BLaER1 treated with 17β-estradiol and CSF1 and Interleukin-3, amounts not matched to agents 10 nM and 100 nM (cell line): ENCODE data around the gene MAD2L2.

Experiments used
- H3K27ac ChIP-seq, 11 experiments: shearing (Covaris generic); formaldehyde crosslinking; 2 replicates each; pipeline ENCODE4 v1.8.1; 2022
- H3K27me3 ChIP-seq, 11 experiments: shearing (Covaris generic); formaldehyde crosslinking; 2 replicates each; pipeline ENCODE4 v1.8.1; 2022
- H3K36me3 ChIP-seq, 11 experiments: shearing (Covaris generic); formaldehyde crosslinking; 2 replicates each; pipeline ENCODE4 v1.8.1; 2022
- H3K4me1 ChIP-seq, 10 experiments: shearing (Covaris generic); formaldehyde crosslinking; 2 replicates each; pipeline ENCODE4 v1.8.1; 2022
- H3K4me2 ChIP-seq, 11 experiments: shearing (Covaris generic); formaldehyde crosslinking; 2 replicates each; pipeline ENCODE4 v1.8.1; 2022
- H3K4me3 ChIP-seq, 10 experiments: shearing (Covaris generic); formaldehyde crosslinking; 2 replicates each; pipeline ENCODE4 v1.8.1; 2022
- H3K9ac ChIP-seq, 11 experiments: shearing (Covaris generic); formaldehyde crosslinking; 2 replicates each; pipeline ENCODE4 v1.8.1; 2022
- H3K9me3 ChIP-seq, 11 experiments: shearing (Covaris generic); formaldehyde crosslinking; replicated peaks in 1 of 11; 2 replicates each; pipeline ENCODE4 v1.8.1; 2022
- H4K20me1 ChIP-seq, 11 experiments: shearing (Covaris generic); formaldehyde crosslinking; 2 replicates each; pipeline ENCODE4 v1.8.1; 2022
- Cebpa-rat ChIP-seq, 11 experiments: shearing (Covaris generic); IDR thresholded peaks; 2 replicates each; pipeline ENCODE4 v1.8.1; 2022

Gene MAD2L2

GRCh38 chr1:11711490-11711889 lies 30.5 kb upstream of the MAD2L2 start:
- no peak overlapping the region for H3K4me3 ChIP-seq
- 0 out of 22 replicates have a peak overlapping the region, but pooled peaks of 1 of the 11 experiments have one; percentile 24 for H3K9ac ChIP-seq
- H3K4me2 ChIP-seq = no peak overlapping the region
- peaks cover 14 to 31% (median 30%) of the 10 kb centered on the region in 10 experiments for H3K4me1 ChIP-seq
- H3K27me3 ChIP-seq = no peaks in the 10 kb centered on the region
- no peak overlapping the region for H3K27ac ChIP-seq
- H3K9me3 ChIP-seq = no peaks in the 10 kb centered on the region
- TF ChIP-seq Cebpa-rat (IDR thresholded peaks at IDR 0.05) = no peak
- peaks cover 0 to 96% (median 83%) of the 10 kb centered on the region in 11 experiments; a peak in 18 of 22 replicates for H3K36me3 ChIP-seq
- peaks cover 0 to 39% (median 22%) of the 10 kb centered on the region in 11 experiments; a peak in 15 of 22 replicates for H4K20me1 ChIP-seq

- H4K20me1 ChIP-seq = peaks cover 0 to 67% (median 49%) of the 10 kb centered on the region in 11 experiments; a peak in 18 of 22 replicates
- peak overlapping the region in 7 of 11 experiments; percentile 32 to 73 (median 53); a peak in 9 of 22 replicates for H3K9ac ChIP-seq
- H3K27ac ChIP-seq = peak overlapping the region in 8 of 11 experiments; percentile 21 to 81 (median 69); a peak in 16 of 22 replicates
- no peaks in the 10 kb centered on the region for H3K27me3 ChIP-seq
- peak overlapping the region; percentile 55 to 97 (median 92) for H3K4me2 ChIP-seq
- peaks cover 0 to 79% (median 61%) of the 10 kb centered on the region in 11 experiments; a peak in 18 of 22 replicates for H3K36me3 ChIP-seq
- peaks cover 30 to 59% (median 57%) of the 10 kb centered on the region in 10 experiments for H3K4me1 ChIP-seq
- H3K9me3 ChIP-seq = no peaks in the 10 kb centered on the region
- peak in 3 of 11 experiments; percentile 40 to 65 (median 42); a peak in 4 of 22 replicates for TF ChIP-seq Cebpa-rat (IDR thresholded peaks at IDR 0.05)
- no peak overlapping the region for H3K4me3 ChIP-seq
These were observed 27.8 kb upstream of the MAD2L2 start for GRCh38 chr1:11708554-11709350.

GRCh38 chr1:11707621-11708276 lies 26.8 kb upstream of the MAD2L2 start:
- peaks cover 0 to 72% (median 51%) of the 10 kb centered on the region in 11 experiments; a peak in 18 of 22 replicates for H3K36me3 ChIP-seq
- no peak for TF ChIP-seq Cebpa-rat (IDR thresholded peaks at IDR 0.05)
- peak overlapping the region in 9 of 11 experiments; percentile 21 to 81 (median 65); a peak in 17 of 22 replicates for H3K27ac ChIP-seq
- H3K4me3 ChIP-seq = peak overlapping the region in 2 of 10 experiments; percentile 9 to 21; a peak in 2 of 20 replicates
- no peaks in the 10 kb centered on the region for H3K9me3 ChIP-seq
- H4K20me1 ChIP-seq = peaks cover 0 to 77% (median 59%) of the 10 kb centered on the region in 11 experiments; a peak in 18 of 22 replicates
- H3K4me1 ChIP-seq = peaks cover 40 to 69% (median 67%) of the 10 kb centered on the region in 10 experiments
- H3K27me3 ChIP-seq = no peaks in the 10 kb centered on the region
- peak overlapping the region in 10 of 11 experiments; percentile 1 to 73 (median 40); a peak in 16 of 22 replicates for H3K9ac ChIP-seq
- H3K4me2 ChIP-seq = peak overlapping the region; percentile 55 to 97 (median 92)

GRCh38 chr1:11706292-11706691 lies 25.3 kb upstream of the MAD2L2 start:
- Histone ChIP-seq H3K27ac (peak overlapping the region in 6 of 11 experiments; percentile 4 to 76 (median 60); a peak in 9 of 22 replicates), H3K4me2 (peak overlapping the region in 9 of 11 experiments; percentile 85 to 97 (median 93); a peak in 19 of 22 replicates), H3K9ac (peak overlapping the region in 6 of 11 experiments; percentile 6 to 68 (median 42); a peak in 6 of 22 replicates), H3K4me1 (peaks cover 43 to 83% (median 82%) of the 10 kb centered on the region in 10 experiments), H4K20me1 (peaks cover 0 to 88% (median 70%) of the 10 kb centered on the region in 11 experiments; a peak in 18 of 22 replicates), H3K36me3 (peaks cover 0 to 72% (median 49%) of the 10 kb centered on the region in 11 experiments; a peak in 17 of 22 replicates), H3K4me3 (no peak overlapping the region), H3K27me3 (peaks cover 0 to 2% (median 0%) of the 10 kb centered on the region in 11 experiments; a peak in 4 of 22 replicates), H3K9me3 (no peaks in the 10 kb centered on the region)
- TF ChIP-seq Cebpa-rat (IDR thresholded peaks at IDR 0.05) = no peak

GRCh38 chr1:11705596-11705995 lies 24.6 kb upstream of the MAD2L2 start:
- no peak for TF ChIP-seq Cebpa-rat (IDR thresholded peaks at IDR 0.05)
- peaks cover 50 to 90% (median 89%) of the 10 kb centered on the region in 10 experiments for H3K4me1 ChIP-seq
- peaks cover 0 to 66% (median 44%) of the 10 kb centered on the region in 11 experiments; a peak in 16 of 22 replicates for H3K36me3 ChIP-seq
- H3K4me3 ChIP-seq = no peak overlapping the region
- H3K27me3 ChIP-seq = peaks cover 0 to 9% (median 0%) of the 10 kb centered on the region in 11 experiments; a peak in 4 of 22 replicates
- peak overlapping the region in 8 of 11 experiments; percentile 28 to 68 (median 42); a peak in 10 of 22 replicates for H3K9ac ChIP-seq
- H3K4me2 ChIP-seq = peak overlapping the region in 10 of 11 experiments; percentile 21 to 97 (median 92); a peak in 18 of 22 replicates
- H3K9me3 ChIP-seq = no peaks in the 10 kb centered on the region
- H3K27ac ChIP-seq = peak overlapping the region in 6 of 11 experiments; percentile 4 to 76 (median 56); a peak in 6 of 22 replicates
- H4K20me1 ChIP-seq = peaks cover 0 to 91% (median 77%) of the 10 kb centered on the region in 11 experiments; a peak in 18 of 22 replicates

- Histone ChIP-seq H3K4me3 (no peak overlapping the region), H3K9me3 (no peaks in the 10 kb centered on the region), H3K36me3 (peaks cover 0 to 59% (median 37%) of the 10 kb centered on the region in 11 experiments; a peak in 16 of 22 replicates), H3K27me3 (peaks cover 0 to 16% (median 0%) of the 10 kb centered on the region in 11 experiments; a peak in 4 of 22 replicates), H3K4me1 (peaks cover 56 to 98% (median 96%) of the 10 kb centered on the region in 10 experiments), H3K9ac (peak overlapping the region in 8 of 11 experiments; percentile 28 to 68 (median 42); a peak in 14 of 22 replicates), H4K20me1 (peaks cover 0 to 98% (median 82%) of the 10 kb centered on the region in 11 experiments; a peak in 18 of 22 replicates), H3K4me2 (peak overlapping the region; percentile 76 to 97 (median 92)), H3K27ac (peak overlapping the region in 8 of 11 experiments; percentile 9 to 76 (median 50); a peak in 13 of 22 replicates)
- TF ChIP-seq Cebpa-rat (IDR thresholded peaks at IDR 0.05) = no peak
These were observed 23.9 kb upstream of the MAD2L2 start for GRCh38 chr1:11704691-11705475.

- TF ChIP-seq Cebpa-rat (IDR thresholded peaks at IDR 0.05) = no peak
- peak overlapping the region; percentile 76 to 97 (median 92) for H3K4me2 ChIP-seq
- H4K20me1 ChIP-seq = peaks cover 0 to 100% (median 87%) of the 10 kb centered on the region in 11 experiments; a peak in 18 of 22 replicates
- peak overlapping the region in 8 of 11 experiments; percentile 9 to 76 (median 50); a peak in 14 of 22 replicates for H3K27ac ChIP-seq
- H3K4me3 ChIP-seq = peak overlapping the region in 1 of 10 experiments; percentile 16; a peak in 1 of 20 replicates
- H3K9ac ChIP-seq = peak overlapping the region in 8 of 11 experiments; percentile 27 to 68 (median 42); a peak in 15 of 22 replicates
- H3K27me3 ChIP-seq = peaks cover 0 to 17% (median 0%) of the 10 kb centered on the region in 11 experiments; a peak in 4 of 22 replicates
- peaks cover 56 to 100% (median 100%) of the 10 kb centered on the region in 10 experiments for H3K4me1 ChIP-seq
- H3K9me3 ChIP-seq = no peaks in the 10 kb centered on the region
- H3K36me3 ChIP-seq = peaks cover 0 to 52% (median 29%) of the 10 kb centered on the region in 11 experiments; a peak in 16 of 22 replicates
These were observed 23.2 kb upstream of the MAD2L2 start for GRCh38 chr1:11704194-11704529.
